Panc1 (cell line): Measurements from ENCODE around the gene CHODL. TPM values are rescaled to one million over a fixed set of nuclear protein-coding genes. Genes with fewer than 3 reads are reported as not detected.

Experiments used
- ATAC-seq: fragments of 200-7000 bp; cut with Tn5 transposase; 2 replicates; pipeline ENCODE4 v1.9.1; 2020; ENCODE audit warnings: mild to moderate bottlenecking, moderate library complexity
- BruUV-seq: library from RNA; stranded (reverse); fragments of 400-500 nt; replicated peaks from 2 replicates; lab custom pipeline; 2021; lab: Mats Ljungman, UMichigan
- CTCF ChIA-PET: fragments of 300-600 bp; sonication (Branson Sonifier 250); formaldehyde crosslinking; loops from one replicate; lab custom pipeline; 2022; ENCODE audit warnings: antibody characterized with exemption; lab: Charles Lee
- POLR2A ChIA-PET: fragments of 300-600 bp; sonication (Branson Sonifier 250); formaldehyde crosslinking; loops from one replicate; lab custom pipeline; 2022; ENCODE audit warnings: antibody characterized with exemption; lab: Charles Lee
- DNase-seq: peaks from one replicate; pipeline ENCODE4 v3.0.0-alpha.2; 2010; ENCODE audit warnings: low read depth, low spot score
- H3K27ac ChIP-seq: 2 replicates; pipeline ENCODE4 v1.5.1; 2011; ENCODE audit warnings: mild to moderate bottlenecking, low read length, inconsistent platforms
- H3K27me3 ChIP-seq: fragments of 200-500 bp; sonication (Bioruptor generic); 2 replicates; pipeline ENCODE4 v1.6.0; 2014; ENCODE audit warnings: low read length, inconsistent platforms; ENCODE audit not compliant: control insufficient read depth, insufficient read depth
- H3K36me3 ChIP-seq: fragments of 200-500 bp; sonication (Bioruptor generic); 2 replicates; pipeline ENCODE4 v1.5.1; 2014; ENCODE audit warnings: inconsistent platforms, mild to moderate bottlenecking, low read length, moderate library complexity; ENCODE audit not compliant: control insufficient read depth, insufficient read depth
- H3K4me1 ChIP-seq: 2 replicates; pipeline ENCODE4 v1.5.1; 2011; ENCODE audit warnings: inconsistent platforms, mild to moderate bottlenecking, low read length, moderate library complexity; ENCODE audit not compliant: control insufficient read depth, insufficient read depth
- H3K4me3 ChIP-seq, 2 experiments: 2 replicates each; pipeline ENCODE4 v1.5.1; 2011 to 2012; ENCODE audit warnings: low read depth in 2 of 2, low read length in 2 of 2, mild to moderate bottlenecking in 2 of 2, inconsistent platforms in 1 of 2, moderate library complexity in 1 of 2
- H3K9me3 ChIP-seq: fragments of 200-500 bp; sonication (Bioruptor generic); 2 replicates; pipeline ENCODE4 v1.5.1; 2014; ENCODE audit warnings: low read depth, mild to moderate bottlenecking, inconsistent platforms, low read length, moderate library complexity; ENCODE audit not compliant: control insufficient read depth, insufficient read depth
- CTCF ChIP-seq: fragments of 450-650 bp; IDR thresholded peaks from 2 replicates; pipeline ENCODE4 v1.5.1; 2017; ENCODE audit warnings: mild to moderate bottlenecking
- POLR2AphosphoS5 ChIP-seq: IDR thresholded peaks from 2 replicates; pipeline ENCODE4 v1.6.1; 2012; ENCODE audit warnings: mild to moderate bottlenecking, low read depth, low read length, moderate library complexity
- REST ChIP-seq, 2 experiments: IDR thresholded peaks; 2 replicates each; pipeline ENCODE4 v1.6.1; 2011 to 2012; ENCODE audit warnings: low read depth in 2 of 2, control low read depth in 1 of 2, low read length in 1 of 2, mild to moderate bottlenecking in 1 of 2, moderate library complexity in 1 of 2; ENCODE audit not compliant: insufficient read depth in 1 of 2
- SIN3A ChIP-seq: IDR thresholded peaks from 2 replicates; pipeline ENCODE4 v1.6.1; 2012; ENCODE audit warnings: low read depth, mild to moderate bottlenecking, low read length, moderate library complexity, borderline replicate concordance; ENCODE audit not compliant: insufficient read depth
- TCF7L2 ChIP-seq: IDR thresholded peaks from 2 replicates; pipeline ENCODE4 v1.6.1; 2011; ENCODE audit warnings: mild to moderate bottlenecking, low read depth, low read length, inconsistent platforms
- in situ Hi-C: cut with HindIII; loops from 2 replicates; pipeline ENCODE4 v1.10.0; 2016; ENCODE audit warnings: low sequenced_read_pairs, low pct_unique_long_range_greater_than_20kb
- intact Hi-C: fragments of 100-400 bp; cut with micrococcal nuclease; formaldehyde crosslinking; loops from one replicate; pipeline ENCODE4 v1.10.0; 2022; ENCODE audit not compliant: unreplicated experiment
- total RNA-seq: library from RNA; stranded (reverse); gene quantifications from one replicate; pipeline ENCODE4 v1.2.1, GENCODE V29; 2021; ENCODE audit not compliant: unreplicated experiment

CHODL gene
- total RNA-seq, 1 experiment from 2014 or later, result 0.10 TPM

GRCh38 chr21:18248171-18248570 lies 3.5 kb downstream of the CHODL start:
- Histone ChIP-seq H3K9me3 (no peaks in the 10 kb centered on the region), H3K4me3 (no peak overlapping the region), H3K27me3 (no peaks in the 10 kb centered on the region), H3K36me3 (no peaks in the 10 kb centered on the region), H3K27ac (no peak overlapping the region), H3K4me1 (no peaks in the 10 kb centered on the region)
- intact Hi-C loops (no loop called here), in situ Hi-C loops (no loop called here)
- no peak for ATAC-seq
- CTCF ChIA-PET, result no interaction called here
- DNase-seq, result no peak
- no TSS peak for BruUV-seq
- POLR2A ChIA-PET, result no interaction called here
- TF ChIP-seq CTCF (no peak), SIN3A (no peak), REST (IDR thresholded peaks at IDR 0.05; ENCODE audit: insufficient read depth in 1 of 2, low read depth in 2 of 2, low read length in 1 of 2) (no peak), TCF7L2 (no peak), POLR2AphosphoS5 (no peak)

GRCh38 chr21:18249672-18250071 lies 5.0 kb downstream of the CHODL start:
- TF ChIP-seq SIN3A, result no peak
- no peak for TF ChIP-seq CTCF
- no peak for TF ChIP-seq TCF7L2
- no peak for TF ChIP-seq POLR2AphosphoS5
- no peaks in the 10 kb centered on the region for H3K9me3 ChIP-seq
- no peak overlapping the region for H3K27ac ChIP-seq
- H3K36me3 ChIP-seq, result no peaks in the 10 kb centered on the region
- POLR2A ChIA-PET, result no interaction called here
- ATAC-seq (no peak), DNase-seq (no peak)
- CTCF ChIA-PET, result no interaction called here
- intact Hi-C loops (no loop called here), in situ Hi-C loops (no loop called here)
- no TSS peak for BruUV-seq
- no peaks in the 10 kb centered on the region for H3K4me1 ChIP-seq
- no peaks in the 10 kb centered on the region for H3K27me3 ChIP-seq
- H3K4me3 ChIP-seq, result no peak overlapping the region
